Spleen (tissue), 7 donors: Measurements from ENCODE around the gene SEMG1.

ENCODE experiments used
- CTCF ChIP-seq, 11 experiments: fragments of 200-600 bp in 7 of 11; fragments of 450-650 bp in 4 of 11; sonication (generic) in 4 of 11; IDR thresholded peaks in 8 of 11; conservative IDR thresholded peaks in 3 of 11; 1 replicate in 7 of 11; 2 replicates in 4 of 11; pipeline versions ENCODE4 v1.4.0 to v1.8.0; 2016 to 2021; ENCODE audit warnings: antibody characterized with exemption in 11 of 11, inconsistent platforms in 4 of 11, mild to moderate bottlenecking in 1 of 11
- POLR2AphosphoS5 ChIP-seq, 3 donors: sonication (generic); formaldehyde crosslinking; IDR thresholded peaks; one replicate each; pipeline ENCODE4 v1.5.1; 2017; ENCODE audit warnings: antibody characterized with exemption in 3 of 3
- donor health status: DM: no; HTN: no; CAD: no; lungs with moderate emphysema.
- donor health status: DM: no; HTN: no; CAD: no.
- donor health status: DM: no; HTN: no; CAD: no.

- TF ChIP-seq POLR2AphosphoS5 (IDR thresholded peaks at IDR 0.05) (no peak), CTCF (IDR thresholded peaks at IDR 0.05 in 8 of 11, conservative IDR thresholded peaks at IDR 0.05 in 3 of 11) (no peak)
Observed at GRCh38 chr20:45179166-45179565, 27.7 kb upstream of the SEMG1 start.
